GM12873 (cell line): ENCODE results near the gene RAPH1.

Experiments
- CTCF ChIP-seq: IDR thresholded peaks from 2 replicates; pipeline ENCODE4 v1.5.1; 2012; ENCODE audit warnings: low read depth, mild to moderate bottlenecking, moderate library complexity, low read length, control low read depth; ENCODE audit not compliant: insufficient read depth; ENCODE audit errors: missing control alignments

The RAPH1 gene

GRCh38 chr2:203431391-203432185 lies 103.5 kb downstream of the RAPH1 start:
- no peak for TF ChIP-seq CTCF

- no peak for TF ChIP-seq CTCF
These were observed 108.0 kb downstream of the RAPH1 start for GRCh38 chr2:203427061-203427460.

- TF ChIP-seq CTCF = no peak
These were observed 116.8 kb downstream of the RAPH1 start for GRCh38 chr2:203418271-203418670.

GRCh38 chr2:203413796-203414195 lies 121.3 kb downstream of the RAPH1 start:
- TF ChIP-seq CTCF = no peak

GRCh38 chr2:203412546-203413331 lies 122.4 kb downstream of the RAPH1 start:
- TF ChIP-seq CTCF = no peak

GRCh38 chr2:203407496-203407895 lies 127.6 kb downstream of the RAPH1 start:
- no peak for TF ChIP-seq CTCF

- no peak for TF ChIP-seq CTCF
These were observed 130.1 kb downstream of the RAPH1 start for GRCh38 chr2:203404996-203405395.
